IMR-90 (cell line): Measurements from ENCODE around the gene DSC2. TPM values are rescaled to one million over a fixed set of nuclear protein-coding genes. Genes with fewer than 3 reads are reported as not detected.

Experiments
- ATAC-seq: fragments of 200-7000 bp; cut with Tn5 transposase; 2 replicates; pipeline ENCODE4 v1.9.1; 2020; ENCODE audit warnings: low read depth, mild to moderate bottlenecking, moderate library complexity
- BruUV-seq: library from RNA; stranded (reverse); fragments of 400-500 nt; replicated peaks from 2 replicates; lab custom pipeline; 2021; lab: Mats Ljungman, UMichigan
- CTCF ChIA-PET: fragments of 300-600 bp; formaldehyde crosslinking; extraction: SDS; loops from one replicate; lab custom pipeline; 2021; ENCODE audit warnings: antibody characterized with exemption; lab: Yijun Ruan, JAX
- POLR2A ChIA-PET: fragments of 300-600 bp; sonication (Branson Sonifier 250); formaldehyde crosslinking; loops from one replicate; lab custom pipeline; 2022; ENCODE audit warnings: antibody characterized with exemption; ENCODE audit not compliant: unreplicated experiment; lab: Charles Lee
- DNase-seq: peaks from one replicate; pipeline ENCODE4 v3.0.0; 2013
- H2AFZ ChIP-seq: replicated peaks from 2 replicates; pipeline ENCODE3; 2013; ENCODE audit warnings: low read length, mild to moderate bottlenecking; ENCODE audit not compliant: poor library complexity
- H2AK5ac ChIP-seq: 2 replicates; pipeline ENCODE4 v1.6.1; 2013; ENCODE audit warnings: low read depth, low read length, inconsistent platforms
- H2AK9ac ChIP-seq: replicated peaks from 2 replicates; pipeline ENCODE3; 2013; ENCODE audit warnings: mild to moderate bottlenecking, low read depth, low read length, moderate library complexity; ENCODE audit not compliant: poor library complexity
- H2BK120ac ChIP-seq: 2 replicates; pipeline ENCODE4 v1.6.1; 2013; ENCODE audit warnings: low read depth, low read length, inconsistent platforms
- H2BK15ac ChIP-seq: 3 replicates; pipeline ENCODE4 v1.6.1; 2013; ENCODE audit warnings: low read depth, low read length, inconsistent platforms
- H2BK20ac ChIP-seq: 2 replicates; pipeline ENCODE4 v1.6.1; 2013; ENCODE audit warnings: low read depth, mild to moderate bottlenecking, inconsistent platforms, low read length, moderate library complexity
- H2BK5ac ChIP-seq: 2 replicates; pipeline ENCODE4 v1.6.1; 2013; ENCODE audit warnings: mild to moderate bottlenecking, low read depth, low read length, inconsistent platforms; ENCODE audit not compliant: poor library complexity, severe bottlenecking
- H3K14ac ChIP-seq: replicated peaks from 2 replicates; pipeline ENCODE4 v1.6.1; 2013; ENCODE audit warnings: low read depth, low read length, inconsistent platforms
- H3K18ac ChIP-seq: 2 replicates; pipeline ENCODE4 v1.6.1; 2013; ENCODE audit warnings: low read depth, low read length, control low read depth
- H3K23ac ChIP-seq: 2 replicates; pipeline ENCODE4 v1.6.1; 2013; ENCODE audit warnings: low read depth, low read length, inconsistent platforms
- H3K27ac ChIP-seq: 2 replicates; pipeline ENCODE4 v1.5.1; 2013; ENCODE audit warnings: mild to moderate bottlenecking, control low read depth, low read length; ENCODE audit not compliant: insufficient read depth
- H3K27me3 ChIP-seq: 2 replicates; pipeline ENCODE4 v1.6.1; 2013; ENCODE audit warnings: low read length; ENCODE audit not compliant: control insufficient read depth, insufficient read depth
- H3K36me3 ChIP-seq: 2 replicates; pipeline ENCODE4 v1.6.1; 2013; ENCODE audit warnings: low read length, mixed read lengths; ENCODE audit not compliant: control insufficient read depth, insufficient read depth
- H3K4ac ChIP-seq: 2 replicates; pipeline ENCODE4 v1.6.1; 2013; ENCODE audit warnings: low read depth, low read length, inconsistent platforms
- H3K4me1 ChIP-seq: 2 replicates; pipeline ENCODE4 v1.6.1; 2013; ENCODE audit warnings: low read length, mixed read lengths; ENCODE audit not compliant: control insufficient read depth, insufficient read depth
- H3K4me2 ChIP-seq: 2 replicates; pipeline ENCODE4 v1.6.1; 2013; ENCODE audit warnings: low read depth, mild to moderate bottlenecking, control low read depth, low read length, moderate library complexity
- H3K4me3 ChIP-seq: 2 replicates; pipeline ENCODE4 v1.5.1; 2013; ENCODE audit warnings: low read depth, mild to moderate bottlenecking, control low read depth, low read length, moderate library complexity; ENCODE audit not compliant: insufficient read depth
- H3K56ac ChIP-seq: 2 replicates; pipeline ENCODE4 v1.6.1; 2013; ENCODE audit warnings: low read length, inconsistent platforms; ENCODE audit not compliant: insufficient read depth; ENCODE audit errors: extremely low read depth
- H3K79me1 ChIP-seq, 2 experiments: 2 replicates each; pipeline ENCODE4 v1.6.1; 2013; ENCODE audit warnings: low read length in 2 of 2, inconsistent platforms in 1 of 2, low read depth in 1 of 2
- H3K9ac ChIP-seq: 2 replicates; pipeline ENCODE4 v1.6.1; 2013; ENCODE audit warnings: low read depth, low read length, control low read depth
- H3K9me1 ChIP-seq: 2 replicates; pipeline ENCODE4 v1.6.1; 2013; ENCODE audit warnings: low read length, inconsistent platforms; ENCODE audit not compliant: insufficient read depth
- H3K9me3 ChIP-seq: 2 replicates; pipeline ENCODE4 v1.6.1; 2013; ENCODE audit warnings: low read length; ENCODE audit not compliant: control insufficient read depth, insufficient read depth
- H4K20me1 ChIP-seq: 2 replicates; pipeline ENCODE4 v1.6.1; 2013; ENCODE audit warnings: low read length, inconsistent platforms; ENCODE audit not compliant: insufficient read depth
- H4K5ac ChIP-seq: 2 replicates; pipeline ENCODE4 v1.6.1; 2013; ENCODE audit warnings: mild to moderate bottlenecking, low read depth, low read length, control low read depth
- H4K8ac ChIP-seq, 2 experiments: 2 replicates each; pipeline ENCODE4 v1.6.1; 2013; ENCODE audit warnings: low read depth in 2 of 2, low read length in 2 of 2, control low read depth in 1 of 2, inconsistent platforms in 1 of 2
- H4K91ac ChIP-seq: 2 replicates; pipeline ENCODE4 v1.6.1; 2013; ENCODE audit warnings: low read depth, low read length, inconsistent platforms; ENCODE audit not compliant: insufficient read depth
- CEBPB ChIP-seq: IDR thresholded peaks from 2 replicates; pipeline ENCODE4 v1.6.1; 2012; ENCODE audit warnings: low read depth, low read length, improper control_type of control experiment
- CHD1 ChIP-seq: IDR thresholded peaks from 2 replicates; pipeline ENCODE4 v1.6.1; 2012; ENCODE audit warnings: low read depth, low read length, improper control_type of control experiment
- CTCF ChIP-seq: conservative IDR thresholded peaks from 2 replicates; pipeline ENCODE4 v1.5.1; 2012; ENCODE audit warnings: mild to moderate bottlenecking, low read depth, low read length, improper control_type of control experiment
- MAZ ChIP-seq: IDR thresholded peaks from 2 replicates; pipeline ENCODE4 v1.6.1; 2012; ENCODE audit warnings: low read depth, mild to moderate bottlenecking, low read length, improper control_type of control experiment, moderate library complexity, borderline replicate concordance
- POLR2A ChIP-seq: IDR thresholded peaks from 2 replicates; pipeline ENCODE4 v1.6.1; 2012; ENCODE audit warnings: mild to moderate bottlenecking, low read depth, low read length
- RFX5 ChIP-seq: IDR thresholded peaks from 2 replicates; pipeline ENCODE4 v1.8.0; 2012; ENCODE audit warnings: low read depth, mild to moderate bottlenecking, low read length, moderate library complexity
- WGBS, 2 experiments: methylation state at CpG; one replicate each; pipeline versions ENCODE4 v1.1.5 to v1.1.7; 2013; ENCODE audit warnings: missing lambda C conversion rate in 2 of 2; ENCODE audit not compliant: insufficient read length in 1 of 2; ENCODE audit errors: extremely low coverage in 2 of 2; 5-methylcytosine and 5-hydroxymethylcytosine counted together
- dilution Hi-C: fragments of 300-500 bp; cut with HindIII; formaldehyde crosslinking; loops from one replicate; pipeline ENCODE4 v1.14.3; 2018; ENCODE audit warnings: low sequenced_read_pairs; ENCODE audit not compliant: unreplicated experiment
- in situ Hi-C: fragments of 300-500 bp; cut with MboI; formaldehyde crosslinking; loops from 3 replicates; pipeline ENCODE4 v1.14.3; 2019; ENCODE audit warnings: low sequenced_read_pairs, inconsistent platforms, mixed read lengths
- intact Hi-C: fragments of 100-400 bp; cut with micrococcal nuclease; formaldehyde crosslinking; loops from 2 replicates; pipeline ENCODE4 v1.10.0; 2022
- polyA plus RNA-seq, 3 experiments: library from polyadenylated mRNA; depleted of rRNA; stranded (reverse); fragments of >200 nt; gene quantifications; 2 replicates each; pipeline ENCODE4 v1.2.3, GENCODE V29; 2012; ENCODE audit warnings: low replicate concordance in 1 of 3
- total RNA-seq: library from RNA; depleted of rRNA; stranded (reverse); fragments of >200 nt; gene quantifications from 2 replicates; pipeline ENCODE4 v1.2.3, GENCODE V29; 2012
- TF ChIP-seq, protein P1 (sequence below): fragments of 150-350 bp; IDR thresholded peaks from 2 replicates; pipeline ENCODE4 v1.6.1; 2016; ENCODE audit warnings: low read depth, mild to moderate bottlenecking, low read length, moderate library complexity, borderline replicate concordance

Gene DSC2
- total and polyA plus RNA-seq, 2 of the 4 experiments (the other 2 are of a cell fraction): not detected

DNA sequence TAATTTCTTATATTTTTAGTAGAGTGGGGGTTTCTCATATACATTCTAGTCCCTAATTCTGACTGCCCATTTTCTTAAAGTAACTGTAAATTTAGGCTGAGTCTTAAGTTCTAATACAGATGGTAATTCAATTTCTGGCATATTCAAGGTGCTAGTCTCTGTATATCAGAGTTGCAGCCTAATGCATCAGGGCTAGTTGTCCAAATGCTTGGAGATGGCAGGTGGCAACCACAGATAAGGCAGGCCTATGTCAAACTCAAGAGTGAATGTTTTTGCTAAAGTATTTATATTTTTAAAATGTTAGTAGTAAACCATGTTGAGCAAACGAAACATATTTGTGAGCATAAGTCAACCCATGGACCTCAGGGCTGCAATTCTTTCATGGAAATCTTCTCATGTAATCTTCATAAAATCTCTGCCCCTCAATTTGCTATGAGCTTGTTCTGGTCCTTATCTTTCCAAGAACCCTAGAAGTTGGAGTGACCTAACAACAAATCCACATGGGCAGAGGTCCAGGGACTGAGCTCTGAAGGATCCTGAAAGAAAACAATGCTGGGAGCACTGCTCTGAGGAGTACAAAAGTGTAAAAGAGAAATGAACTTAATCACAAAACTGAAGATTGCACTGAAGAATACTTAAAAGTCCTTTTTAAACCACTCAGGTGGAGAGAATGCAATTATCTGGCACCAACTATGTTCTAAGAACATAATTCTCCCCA, 27.3 kb upstream of the DSC2 start:
- Histone ChIP-seq H2AFZ (no peak overlapping the region), H3K79me1 (no peaks in the 10 kb centered on the region), H2BK15ac (no peak overlapping the region), H3K4ac (no peak overlapping the region), H4K5ac (no peak overlapping the region), H3K9me1 (no peaks in the 10 kb centered on the region), H3K23ac (no peak overlapping the region), H3K4me3 (no peak overlapping the region), H3K18ac (no peak overlapping the region), H3K9me3 (no peaks in the 10 kb centered on the region), H4K20me1 (no peaks in the 10 kb centered on the region), H3K4me1 (no peaks in the 10 kb centered on the region), H4K91ac (no peak overlapping the region), H3K27ac (no peak overlapping the region), H3K27me3 (no peaks in the 10 kb centered on the region), H2BK120ac (no peak overlapping the region), H2AK5ac (no peak overlapping the region), H3K9ac (no peak overlapping the region), H3K36me3 (no peaks in the 10 kb centered on the region), H3K4me2 (no peak overlapping the region), H3K14ac (no peak overlapping the region), H4K8ac (no peak overlapping the region), H3K56ac (no peak overlapping the region), H2BK5ac (no peak overlapping the region), H2BK20ac (no peak overlapping the region), H2AK9ac (no peak overlapping the region)
- intact Hi-C loops: no loop called here
- ATAC-seq (no peak), DNase-seq (no peak)
- TF ChIP-seq CHD1 (no peak), MAZ (no peak), CTCF (no peak), POLR2A (no peak), RFX5 (no peak), CEBPB (no peak)
- TF ChIP-seq, protein P1, sequence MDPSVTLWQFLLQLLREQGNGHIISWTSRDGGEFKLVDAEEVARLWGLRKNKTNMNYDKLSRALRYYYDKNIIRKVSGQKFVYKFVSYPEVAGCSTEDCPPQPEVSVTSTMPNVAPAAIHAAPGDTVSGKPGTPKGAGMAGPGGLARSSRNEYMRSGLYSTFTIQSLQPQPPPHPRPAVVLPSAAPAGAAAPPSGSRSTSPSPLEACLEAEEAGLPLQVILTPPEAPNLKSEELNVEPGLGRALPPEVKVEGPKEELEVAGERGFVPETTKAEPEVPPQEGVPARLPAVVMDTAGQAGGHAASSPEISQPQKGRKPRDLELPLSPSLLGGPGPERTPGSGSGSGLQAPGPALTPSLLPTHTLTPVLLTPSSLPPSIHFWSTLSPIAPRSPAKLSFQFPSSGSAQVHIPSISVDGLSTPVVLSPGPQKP: no peak
- no CpG with 5 or more reads among the region's 1 CpG for WGBS, 2 experiments
- BruUV-seq: no TSS peak
- in situ Hi-C loops: no loop called here
- ChIA-PET POLR2A (no interaction called here), CTCF (no interaction called here)
- dilution Hi-C loops: no loop called here
